Activated CD8-positive, alpha-beta T cell treated with anti-CD3 and anti-CD28 coated beads for 36 hours (primary cell): ENCODE data around the gene GTF3C1. TPM values are rescaled to one million over a fixed set of nuclear protein-coding genes. Genes with fewer than 3 reads are reported as not detected.

ENCODE experiments used
- ATAC-seq: fragments of 200-7000 bp; cut with Tn5 transposase; one replicate; pipeline ENCODE4 v1.10.0; 2021; ENCODE audit warnings: mild to moderate bottlenecking, moderate library complexity
- CTCF ChIA-PET: fragments of 350-600 bp; sonication (Branson Sonifier 250); formaldehyde crosslinking; loops from one replicate; lab custom pipeline; 2021; ENCODE audit warnings: antibody characterized with exemption; lab: Charles Lee
- POLR2A ChIA-PET: fragments of 350-600 bp; sonication (Branson Sonifier 250); formaldehyde crosslinking; loops from one replicate; lab custom pipeline; 2021; ENCODE audit warnings: antibody characterized with exemption; lab: Charles Lee
- DNase-seq: peaks from one replicate; pipeline ENCODE4 v3.0.0-alpha.2; 2020
- H3K27ac Mint-ChIP-seq: one replicate; pipeline ENCODE4 v1.8.0; 2021; ENCODE audit warnings: mild to moderate bottlenecking, mixed read lengths
- H3K27me3 Mint-ChIP-seq: one replicate; pipeline ENCODE4 v1.8.0; 2021; ENCODE audit warnings: mixed read lengths
- H3K36me3 Mint-ChIP-seq: one replicate; pipeline ENCODE4 v1.8.0; 2021; ENCODE audit warnings: low read depth, mixed read lengths
- H3K4me1 Mint-ChIP-seq: one replicate; pipeline ENCODE4 v1.8.0; 2021; ENCODE audit warnings: low read depth, mixed read lengths
- H3K4me3 Mint-ChIP-seq: one replicate; pipeline ENCODE4 v1.8.0; 2021; ENCODE audit warnings: mild to moderate bottlenecking, moderate library complexity, mixed read lengths
- H3K9me3 Mint-ChIP-seq: one replicate; pipeline ENCODE4 v1.8.0; 2021; ENCODE audit warnings: mixed read lengths
- CTCF ChIP-seq: fragments of 200-600 bp; IDR thresholded peaks from one replicate; pipeline ENCODE4 v1.8.0; 2022; ENCODE audit warnings: antibody characterized with exemption, mild to moderate bottlenecking
- intact Hi-C: fragments of 100-400 bp; cut with micrococcal nuclease; formaldehyde crosslinking; loops from one replicate; pipeline ENCODE4 v1.10.0; 2022
- total RNA-seq, 2 experiments: library from RNA; stranded (reverse); gene quantifications; one replicate each; pipeline ENCODE4 v1.2.3, GENCODE V29; 2021

GTF3C1 gene
- total RNA-seq, 2 experiments from 2014 or later: 55.9 to 58.6 TPM

DNA sequence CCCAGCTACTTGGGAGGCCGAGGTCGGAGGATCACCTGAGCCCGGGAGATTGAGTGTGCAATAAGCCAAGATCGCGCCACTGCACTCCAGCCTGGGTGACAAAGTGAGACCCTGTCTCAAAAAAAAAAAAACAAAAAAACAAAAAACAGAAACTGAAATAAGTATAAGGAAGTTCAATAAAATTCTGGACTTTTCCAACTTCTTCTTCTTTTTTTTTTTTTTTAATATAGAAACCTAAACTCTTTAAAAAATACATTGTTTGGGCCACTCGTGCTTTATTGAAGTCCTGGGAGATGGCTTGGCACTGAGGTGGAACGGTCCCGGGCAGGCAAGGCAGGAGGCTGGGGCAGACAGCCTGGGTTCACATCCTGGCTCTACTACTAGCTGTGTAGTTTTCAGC lies 37.0 kb upstream of the GTF3C1 start:
- peaks cover 3% of the 10 kb centered on the region for H3K9me3 Mint-ChIP-seq
- CTCF ChIA-PET: no interaction called here
- no peak overlapping the region for H3K27ac Mint-ChIP-seq
- intact Hi-C loops: no loop called here
- POLR2A ChIA-PET: interaction anchor here (0.6 kb wide), 1 partner anchor 9 kb away, joined by 6 read pairs; no protein-coding TSS in a partner anchor
- H3K4me1 Mint-ChIP-seq: no peaks in the 10 kb centered on the region
- peaks cover 17% of the 10 kb centered on the region for H3K36me3 Mint-ChIP-seq
- H3K27me3 Mint-ChIP-seq: no peaks in the 10 kb centered on the region
- ATAC-seq (no peak), DNase-seq (no peak)
- H3K4me3 Mint-ChIP-seq: no peak overlapping the region
- TF ChIP-seq CTCF: no peak

- H3K27ac Mint-ChIP-seq: no peak overlapping the region
- H3K4me1 Mint-ChIP-seq: no peaks in the 10 kb centered on the region
- no peak for TF ChIP-seq CTCF
- no peak for ATAC-seq
- DNase-seq: no peak
- no peaks in the 10 kb centered on the region for H3K27me3 Mint-ChIP-seq
- peaks cover 3% of the 10 kb centered on the region for H3K9me3 Mint-ChIP-seq
- intact Hi-C loops: no loop called here
- CTCF ChIA-PET: interaction anchor here (0.9 kb wide), 1 partner anchor 11 kb away, joined by 3 read pairs; no protein-coding TSS in a partner anchor
- H3K4me3 Mint-ChIP-seq: no peak overlapping the region
- POLR2A ChIA-PET: no interaction called here
- H3K36me3 Mint-ChIP-seq: peaks cover 11% of the 10 kb centered on the region
Observed at GRCh38 chr16:27585200-27585599, 35.5 kb upstream of the GTF3C1 start.

- Mint-ChIP-seq H3K4me3 (no peak overlapping the region), H3K27ac (no peak overlapping the region), H3K4me1 (peaks cover 7% of the 10 kb centered on the region), H3K9me3 (no peaks in the 10 kb centered on the region), H3K27me3 (no peaks in the 10 kb centered on the region), H3K36me3 (peaks cover 9% of the 10 kb centered on the region)
- ChIA-PET POLR2A (no interaction called here), CTCF (no interaction called here)
- intact Hi-C loops: no loop called here
- ATAC-seq: no peak
- TF ChIP-seq CTCF: no peak
- DNase-seq: no peak
Observed at GRCh38 chr16:27583634-27584033, 33.9 kb upstream of the GTF3C1 start.

- intact Hi-C loops: no loop called here
- H3K27ac Mint-ChIP-seq: no peak overlapping the region
- POLR2A ChIA-PET: no interaction called here
Observed at GRCh38 chr16:27582883-27583282, 33.2 kb upstream of the GTF3C1 start.

More at GRCh38 chr16:27582883-27583282, 33.2 kb upstream of the GTF3C1 start:
- TF ChIP-seq CTCF: no peak
- CTCF ChIA-PET: no interaction called here
- no peak for DNase-seq
- ATAC-seq: no peak
- no peaks in the 10 kb centered on the region for H3K9me3 Mint-ChIP-seq
- no peak overlapping the region for H3K4me3 Mint-ChIP-seq
- H3K36me3 Mint-ChIP-seq: peaks cover 9% of the 10 kb centered on the region
- no peaks in the 10 kb centered on the region for H3K27me3 Mint-ChIP-seq
- H3K4me1 Mint-ChIP-seq: peaks cover 12% of the 10 kb centered on the region
